Mesodermal cell (in vitro differentiated cells): ENCODE measurements around the gene PTRH1. TPM values are rescaled to one million over a fixed set of nuclear protein-coding genes. Genes with fewer than 3 reads are reported as not detected.
A peak's percentile ranks its signal among the peaks of the same experiment; 100 is the strongest.
"Not testable (repeated sequence)": the region's sequence is repeated elsewhere in the genome, so short reads cannot be mapped to it uniquely, and the experiment has no call there.

Experiments
- H3K27ac ChIP-seq: 2 replicates; pipeline ENCODE4 v1.7.0; 2013; ENCODE audit warnings: mild to moderate bottlenecking, low read depth, low read length, moderate library complexity; ENCODE audit not compliant: severe bottlenecking
- H3K36me3 ChIP-seq: 2 replicates; pipeline ENCODE4 v1.7.1; 2013; ENCODE audit warnings: mild to moderate bottlenecking, low read length, moderate library complexity; ENCODE audit not compliant: control insufficient read depth, insufficient read depth
- H3K4me1 ChIP-seq: one replicate; pipeline ENCODE4 v1.7.1; 2013; ENCODE audit warnings: mild to moderate bottlenecking, low read length; ENCODE audit not compliant: insufficient read depth, control insufficient read depth, poor library complexity, severe bottlenecking
- H3K4me3 ChIP-seq: 2 replicates; pipeline ENCODE4 v1.7.0; 2013; ENCODE audit warnings: low read length, control low read depth, mild to moderate bottlenecking; ENCODE audit not compliant: insufficient read depth, poor library complexity, severe bottlenecking; ENCODE audit errors: extremely low read depth
- H3K9me3 ChIP-seq: 2 replicates; pipeline ENCODE4 v1.7.1; 2013; ENCODE audit warnings: mild to moderate bottlenecking, low read length, moderate library complexity; ENCODE audit not compliant: control insufficient read depth
- WGBS, 2 experiments: methylation state at CpG; one replicate each; pipeline ENCODE4 v1.1.5; 2013; ENCODE audit warnings: missing lambda C conversion rate in 2 of 2; ENCODE audit not compliant: insufficient coverage in 2 of 2; 5-methylcytosine and 5-hydroxymethylcytosine counted together
- polyA plus RNA-seq, 2 experiments: library from polyadenylated mRNA; stranded (reverse); fragments of 50-300 nt; gene quantifications; one replicate each; pipeline ENCODE4 v1.2.3, GENCODE V29; 2013

PTRH1 gene, protein sequence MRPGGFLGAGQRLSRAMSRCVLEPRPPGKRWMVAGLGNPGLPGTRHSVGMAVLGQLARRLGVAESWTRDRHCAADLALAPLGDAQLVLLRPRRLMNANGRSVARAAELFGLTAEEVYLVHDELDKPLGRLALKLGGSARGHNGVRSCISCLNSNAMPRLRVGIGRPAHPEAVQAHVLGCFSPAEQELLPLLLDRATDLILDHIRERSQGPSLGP
- polyA plus RNA-seq (2013, experiment 1 of 2), result 8.6 TPM
- polyA plus RNA-seq (2013, experiment 2 of 2), result 8.5 TPM

DNA sequence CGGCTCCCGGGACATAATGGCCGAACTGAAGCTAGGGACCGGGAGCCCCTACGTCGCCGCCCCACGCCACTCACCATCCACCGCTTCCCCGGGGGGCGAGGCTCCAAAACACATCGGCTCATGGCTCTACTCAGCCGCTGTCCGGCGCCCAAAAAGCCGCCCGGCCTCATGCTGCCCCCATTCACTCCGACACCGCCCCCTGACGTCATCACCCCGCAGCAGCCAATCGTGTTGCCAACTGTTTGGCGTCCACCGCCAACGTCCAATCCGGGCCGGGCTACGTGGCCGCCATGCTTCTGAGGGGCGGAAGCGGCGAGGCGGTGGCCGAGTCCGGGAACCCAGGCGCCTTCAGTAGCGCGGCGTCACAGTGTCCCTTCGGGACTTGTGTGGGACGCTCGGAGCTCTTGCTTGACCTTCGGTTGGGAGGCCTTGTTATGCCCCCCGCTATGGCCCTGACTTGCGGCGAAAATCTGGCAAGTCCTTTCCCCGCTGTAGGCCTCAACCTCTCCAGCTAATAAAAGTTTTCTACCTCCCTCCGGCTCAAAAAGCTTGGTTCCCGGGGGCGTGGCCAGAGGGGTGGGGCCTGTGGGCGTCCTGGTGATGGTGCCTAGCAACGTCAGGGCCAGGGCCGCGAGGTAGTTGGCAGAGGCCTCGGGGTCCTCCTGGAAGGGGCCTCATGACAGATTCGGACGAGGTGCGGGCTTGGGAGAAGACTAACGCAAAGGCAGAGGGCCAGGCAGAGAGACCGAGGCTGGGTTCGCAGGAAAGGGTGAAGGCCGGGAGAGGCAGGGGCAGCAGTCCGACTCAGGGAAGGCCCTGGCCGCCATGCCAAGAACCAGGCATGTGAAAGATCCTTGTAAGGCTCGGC, at the start of gene PTRH1, which contains the start of gene TTC16:
PTRH1 (minus strand) TSS at position 194 of the 868 bp plus-strand sequence; CDS start at position 170, 24 bp downstream.
TTC16 (plus strand) TSS at position 610 of the 868 bp plus-strand sequence; CDS start at position 677, 67 bp downstream.
- H3K4me1 ChIP-seq, result peaks cover 3% of the 10 kb centered on the region
- H3K9me3 ChIP-seq, result no peaks in the 10 kb centered on the region
- H3K36me3 ChIP-seq, result no peaks in the 10 kb centered on the region
- 10 to 11% methylated on average over 45 to 50 of the region's 65 CpGs for WGBS, 2 experiments
- no peak within 1 kb of the TSS for H3K27ac ChIP-seq
- peak within 1 kb of the TSS; percentile 78 for H3K4me3 ChIP-seq

DNA sequence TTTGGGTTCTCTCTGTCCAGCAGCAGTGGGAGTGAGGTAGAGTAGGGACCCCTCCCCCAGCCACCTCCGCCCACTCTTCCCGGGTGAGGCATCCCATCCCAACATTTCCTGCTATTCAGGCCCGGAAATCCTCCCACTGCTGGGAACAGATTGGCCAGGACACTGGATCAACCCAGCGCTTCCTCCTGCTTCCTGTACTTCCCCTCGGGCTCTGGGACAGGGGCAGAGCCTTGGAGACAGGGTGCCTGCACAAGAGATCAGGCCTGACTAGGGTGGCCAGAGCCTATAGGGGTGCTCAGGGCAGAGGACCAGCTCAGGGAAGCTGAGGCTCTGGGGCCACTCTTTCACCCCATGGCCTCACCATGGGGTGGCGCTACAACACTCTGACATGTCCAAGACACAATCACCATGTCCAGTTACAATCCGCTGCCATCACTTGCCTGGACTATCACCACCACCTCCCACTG, 48.5 kb upstream of the PTRH1 start:
- 51 to 53% methylated on average over 6 to 7 of the region's 7 CpGs for whole genome bisulfite sequencing, 2 experiments
- Histone ChIP-seq H3K27ac (no peak overlapping the region), H3K9me3 (no peaks in the 10 kb centered on the region), H3K4me1 (peaks cover 50% of the 10 kb centered on the region), H3K4me3 (no peak overlapping the region), H3K36me3 (peaks cover 10% of the 10 kb centered on the region)

DNA sequence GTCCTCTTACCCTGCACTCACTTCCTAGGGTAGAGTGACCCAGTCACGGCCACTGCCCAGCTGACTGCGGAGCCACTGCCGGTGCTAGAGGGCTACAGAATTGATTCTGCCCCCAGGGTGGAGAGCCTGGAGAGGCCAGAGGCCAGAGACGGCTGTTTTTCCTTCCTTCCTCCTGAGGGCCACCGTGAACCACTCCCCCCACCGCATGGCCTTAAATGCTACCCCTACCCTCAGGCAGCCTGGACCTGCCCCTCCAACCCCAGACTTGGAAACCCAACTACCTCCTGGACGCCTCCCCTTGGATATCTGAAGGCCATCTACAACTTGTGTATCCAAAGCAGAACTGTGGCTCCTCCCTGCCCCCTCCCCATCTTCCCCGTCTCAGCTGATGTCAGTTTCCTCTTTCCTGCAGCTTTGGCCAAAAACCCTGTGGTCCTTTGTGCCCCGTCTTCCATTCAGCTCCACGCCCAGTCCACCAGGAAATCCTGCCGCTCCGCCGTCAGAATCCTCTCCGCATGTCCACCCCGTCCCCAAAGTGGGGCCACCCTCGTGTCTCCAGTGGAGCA, 46.7 kb upstream of the PTRH1 start:
- WGBS, 2 experiments, result 47 to 54% methylated on average over 15 to 16 of the region's 16 CpGs
- Histone ChIP-seq H3K36me3 (peaks cover 10% of the 10 kb centered on the region), H3K4me1 (peaks cover 40% of the 10 kb centered on the region), H3K9me3 (no peaks in the 10 kb centered on the region), H3K4me3 (no peak overlapping the region), H3K27ac (peak overlapping the region; percentile 36)

DNA sequence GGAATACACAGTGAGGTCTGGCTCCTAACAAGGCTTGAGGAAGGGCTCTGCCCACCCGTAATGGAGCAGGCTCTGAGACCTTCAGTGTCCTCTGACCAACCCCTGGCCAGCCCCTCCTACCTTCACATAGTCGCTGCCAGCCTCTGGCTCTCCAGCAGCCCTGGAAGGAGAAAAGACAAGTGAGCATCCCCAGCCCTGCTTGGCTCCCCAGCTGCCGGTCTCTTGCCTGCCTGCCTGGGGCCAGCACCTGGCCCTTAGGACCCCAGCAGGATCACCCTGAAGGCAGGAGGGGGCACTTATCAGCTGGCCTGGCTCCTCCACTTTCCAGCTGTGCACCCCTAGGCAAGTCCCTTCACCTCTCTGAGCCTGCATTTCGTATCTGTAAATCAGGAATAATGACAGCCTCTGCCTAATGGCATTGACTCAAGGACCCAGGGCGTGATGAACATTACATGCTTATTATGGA, 46.1 kb upstream of the PTRH1 start:
- Histone ChIP-seq H3K4me1 (peaks cover 36% of the 10 kb centered on the region), H3K36me3 (peaks cover 6% of the 10 kb centered on the region), H3K4me3 (no peak overlapping the region), H3K27ac (peak overlapping the region; percentile 36), H3K9me3 (no peaks in the 10 kb centered on the region)
- WGBS, 2 experiments, result 68 to 72% methylated on average over 4 of the region's 5 CpGs

DNA sequence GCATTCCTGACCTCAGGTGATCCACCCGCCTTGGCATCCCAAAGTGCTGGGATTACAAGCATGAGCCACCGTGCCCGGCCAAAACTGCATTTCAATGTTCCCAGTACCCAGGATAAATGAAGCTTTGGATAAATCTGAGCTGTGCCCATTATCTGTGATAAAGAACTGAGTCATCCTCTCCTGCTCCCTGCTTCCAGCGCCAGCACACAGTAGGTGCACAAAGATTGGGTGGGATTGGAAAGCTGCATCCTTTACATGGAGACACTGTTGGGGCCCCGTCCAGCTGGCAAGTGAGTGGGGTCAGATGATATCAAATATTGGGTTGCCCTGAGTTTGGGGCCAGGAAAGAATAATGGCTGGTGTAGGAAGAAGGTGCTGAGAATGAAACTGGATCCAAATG, 45.6 kb upstream of the PTRH1 start:
- H3K4me3 ChIP-seq, result no peak overlapping the region
- WGBS, 2 experiments, result 90 to 92% methylated on average over 4 of the region's 5 CpGs
- H3K9me3 ChIP-seq, result no peaks in the 10 kb centered on the region
- peaks cover 36% of the 10 kb centered on the region for H3K4me1 ChIP-seq
- no peak overlapping the region for H3K27ac ChIP-seq
- H3K36me3 ChIP-seq, result peaks cover 4% of the 10 kb centered on the region

DNA sequence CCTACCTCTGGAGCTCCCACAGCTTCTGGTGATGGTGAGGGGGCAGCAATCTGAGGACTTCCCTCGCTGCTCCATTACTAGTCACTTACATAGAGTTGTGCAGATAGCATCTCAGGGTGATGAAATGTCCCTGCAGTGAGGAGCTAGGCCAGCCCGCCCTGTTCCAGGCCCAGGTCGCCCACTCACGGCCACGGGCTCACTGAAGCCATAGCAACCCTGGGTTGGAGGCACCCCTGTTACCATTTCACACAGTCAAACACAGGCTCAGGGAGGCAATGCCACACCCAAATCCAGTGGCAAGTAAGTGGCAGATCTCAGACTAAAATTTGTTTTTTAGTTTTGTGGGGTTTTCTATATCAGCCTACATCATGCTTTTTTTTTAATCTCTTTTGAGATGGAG, 43.4 kb upstream of the PTRH1 start:
- no peak overlapping the region for H3K27ac ChIP-seq
- 76 to 83% methylated on average over 5 of the region's 5 CpGs for WGBS, 2 experiments

DNA sequence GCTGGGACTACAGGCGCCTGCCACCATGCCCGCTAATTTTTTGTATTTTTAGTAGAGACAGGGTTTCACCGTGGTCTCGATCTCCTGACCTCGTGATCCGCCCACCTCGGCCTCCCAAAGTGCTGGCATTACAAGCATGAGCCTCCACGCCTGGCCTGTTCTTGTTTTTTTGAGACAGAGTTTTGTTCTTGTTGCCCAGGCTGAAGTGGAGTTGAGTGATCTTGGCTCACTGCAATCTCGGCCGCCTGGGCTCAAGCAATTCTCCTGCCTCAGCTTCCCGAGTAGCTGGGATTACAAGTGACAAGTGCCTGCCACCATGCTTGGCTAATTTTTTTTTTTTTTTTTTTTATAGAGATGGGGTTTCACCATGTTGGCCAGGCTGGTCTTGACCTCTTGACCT, 41.3 kb upstream of the PTRH1 start:
- H3K9me3 ChIP-seq, H3K27ac ChIP-seq, H3K4me3 ChIP-seq, H3K36me3 ChIP-seq: not testable (repeated sequence)
- H3K4me1 ChIP-seq, result peaks cover 12% of the 10 kb centered on the region
- WGBS, 2 experiments, result 83 to 84% methylated on average over 10 of the region's 11 CpGs

More for the DNA sequence above, 43.4 kb upstream of the PTRH1 start:
- Histone ChIP-seq H3K9me3 (no peaks in the 10 kb centered on the region), H3K4me3 (no peak overlapping the region), H3K4me1 (peaks cover 32% of the 10 kb centered on the region), H3K36me3 (no peaks in the 10 kb centered on the region)

DNA sequence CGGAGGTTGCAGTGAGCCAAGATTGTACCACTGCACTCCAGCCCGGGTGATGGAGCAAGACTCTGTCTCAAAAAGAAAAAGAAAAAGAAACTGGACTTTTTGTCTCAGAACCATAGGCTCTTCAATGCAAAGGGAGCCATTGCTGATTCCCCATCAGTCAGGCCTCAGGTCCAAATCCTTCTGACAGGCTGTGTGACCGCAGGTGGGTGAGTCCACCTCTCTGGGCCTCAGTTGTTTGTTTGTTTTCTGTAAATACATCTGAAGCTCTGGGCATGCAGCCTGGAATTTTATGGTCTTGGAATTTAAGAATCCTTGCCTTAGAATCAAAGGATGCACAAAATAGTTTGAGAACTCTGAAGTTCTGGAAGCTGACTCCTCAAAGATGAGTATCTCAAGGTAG, 40.8 kb upstream of the PTRH1 start:
- no peak overlapping the region for H3K27ac ChIP-seq
- 94 to 100% methylated on average over 2 to 3 of the region's 3 CpGs for WGBS, 2 experiments
- no peak overlapping the region for H3K4me3 ChIP-seq
- H3K4me1 ChIP-seq, result peaks cover 7% of the 10 kb centered on the region
- H3K36me3 ChIP-seq, result peaks cover 5% of the 10 kb centered on the region
- no peaks in the 10 kb centered on the region for H3K9me3 ChIP-seq

DNA sequence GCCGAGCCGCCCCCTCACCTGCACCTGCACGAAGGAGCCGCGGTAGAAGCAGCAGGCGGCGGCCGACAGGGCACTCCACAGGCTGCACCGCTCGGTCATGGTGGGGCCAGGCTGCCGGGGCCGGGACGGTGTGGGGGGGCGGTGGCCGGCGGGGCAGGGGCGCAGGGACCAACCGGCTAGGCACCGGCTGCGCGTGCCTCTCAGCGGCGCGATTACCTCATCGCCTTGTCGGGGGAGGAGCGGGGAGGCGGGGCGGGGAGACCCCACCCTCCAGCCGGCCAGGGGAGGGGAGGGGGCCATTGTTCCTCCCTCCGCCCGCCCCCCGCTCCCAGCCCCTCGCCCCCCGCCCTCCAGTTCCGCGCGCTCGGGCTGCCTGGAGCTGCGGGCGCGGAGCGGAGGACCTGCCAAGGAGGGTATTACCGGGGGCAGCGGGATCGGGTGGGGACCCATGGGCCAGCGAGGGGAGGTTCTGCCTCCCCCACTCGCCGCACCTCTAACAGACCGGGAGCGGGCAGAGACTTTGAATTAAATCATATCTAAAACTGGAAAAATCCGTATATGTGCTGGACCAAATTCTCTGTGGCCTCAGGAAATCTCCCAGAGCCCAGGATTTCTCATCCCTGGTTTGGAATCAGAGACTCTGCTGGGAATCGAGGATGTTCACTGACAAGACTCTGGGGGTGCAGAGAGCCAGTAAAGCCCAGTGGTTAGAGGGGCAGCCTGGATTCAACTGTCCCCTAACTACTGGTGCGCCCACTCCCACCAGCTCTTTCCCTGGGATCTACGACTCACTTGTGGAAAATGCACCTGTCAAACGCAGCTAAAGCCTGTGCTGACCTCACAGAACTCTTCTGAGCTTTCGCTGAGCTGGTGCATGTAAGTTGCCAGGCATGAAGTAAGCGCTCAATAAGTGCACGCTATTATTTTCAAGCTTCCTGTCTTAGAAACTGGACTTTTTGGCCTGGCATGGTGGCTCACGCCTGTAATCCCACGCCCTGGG, 39.9 kb upstream of the PTRH1 start:
- peaks cover 5% of the 10 kb centered on the region for H3K4me1 ChIP-seq
- peaks cover 14% of the 10 kb centered on the region for H3K36me3 ChIP-seq
- no peaks in the 10 kb centered on the region for H3K9me3 ChIP-seq
- peak overlapping the region; percentile 42 for H3K4me3 ChIP-seq
- no peak overlapping the region for H3K27ac ChIP-seq
- 15 to 27% methylated on average over 20 to 34 of the region's 61 CpGs for WGBS, 2 experiments
